SK-N-MC (cell line): ENCODE measurements around the gene OTX1.
"Not testable (repeated sequence)": the region's sequence is repeated elsewhere in the genome, so short reads cannot be mapped to it uniquely, and the experiment has no call there.

Experiments used
- DNase-seq: peaks from one replicate; pipeline ENCODE4 v3.0.0-alpha.2; 2011; ENCODE audit warnings: low read depth, low spot score
- H3K27ac ChIP-seq: fragments of 200-600 bp; sonication (generic); 2 replicates; pipeline ENCODE4 v1.5.1; 2016; ENCODE audit warnings: mixed run types
- H3K36me3 ChIP-seq: fragments of 200-600 bp; sonication (generic); 2 replicates; pipeline ENCODE4 v1.6.1; 2017; ENCODE audit warnings: antibody characterized with exemption, low read length, mixed read lengths; ENCODE audit not compliant: insufficient read depth
- H3K4me3 ChIP-seq: fragments of 200-600 bp; sonication (generic); 2 replicates; pipeline ENCODE4 v1.5.1; 2016
- H3K9ac ChIP-seq: fragments of 200-600 bp; sonication (generic); 2 replicates; pipeline ENCODE4 v1.8.0; 2017; ENCODE audit warnings: mixed run types, mixed read lengths; ENCODE audit not compliant: insufficient read length
- H3K9me3 ChIP-seq: fragments of 200-600 bp; sonication (generic); 2 replicates; pipeline ENCODE4 v1.6.1; 2017; ENCODE audit warnings: low read depth, mild to moderate bottlenecking, antibody characterized with exemption, low read length, moderate library complexity, mixed read lengths
- EZH2 ChIP-seq: fragments of 200-600 bp; sonication (generic); IDR thresholded peaks from one replicate; pipeline ENCODE4 v1.6.1; 2017; ENCODE audit warnings: antibody characterized with exemption
- FOXP2 ChIP-seq: optimal IDR thresholded peaks from 2 replicates; pipeline ENCODE3; 2011; ENCODE audit warnings: mild to moderate bottlenecking, moderate library complexity; ENCODE audit not compliant: insufficient read depth; ENCODE audit errors: extremely low read length, control extremely low read depth
- POLR2AphosphoS5 ChIP-seq: IDR thresholded peaks from 2 replicates; pipeline ENCODE4 v1.6.1; 2012; ENCODE audit warnings: mild to moderate bottlenecking, low read depth, low read length, borderline replicate concordance

OTX1 gene

GRCh38 chr2:63015389-63015788, 35.2 kb upstream of the OTX1 start:
- peaks cover 11% of the 10 kb centered on the region; the same call in 1 of the 2 replicates for H3K36me3 ChIP-seq
- DNase-seq, result no peak
- TF ChIP-seq FOXP2 (no peak), POLR2AphosphoS5 (no peak), EZH2 (no peak)
- no peak overlapping the region for H3K9ac ChIP-seq
- no peak overlapping the region for H3K4me3 ChIP-seq
- no peaks in the 10 kb centered on the region for H3K9me3 ChIP-seq
- H3K27ac ChIP-seq, result no peak overlapping the region

- DNase-seq, result no peak
- TF ChIP-seq EZH2 (no peak), POLR2AphosphoS5 (no peak), FOXP2 (no peak)
- Histone ChIP-seq H3K36me3 (peaks cover 2% of the 10 kb centered on the region; the same call in 1 of the 2 replicates), H3K9me3 (no peaks in the 10 kb centered on the region), H3K27ac (peak overlapping the region; percentile 15; the same call in 1 of the 2 replicates), H3K4me3 (no peak overlapping the region), H3K9ac (no peak overlapping the region)
Observed at GRCh38 chr2:63018439-63018838, 32.2 kb upstream of the OTX1 start.

GRCh38 chr2:63019686-63020085, 30.9 kb upstream of the OTX1 start:
- not testable (repeated sequence) for H3K36me3 ChIP-seq, DNase-seq, H3K9me3 ChIP-seq, H3K27ac ChIP-seq, H3K9ac ChIP-seq, H3K4me3 ChIP-seq

- TF ChIP-seq FOXP2 (no peak), EZH2 (no peak), POLR2AphosphoS5 (no peak)
- Histone ChIP-seq H3K4me3 (no peak overlapping the region), H3K9me3 (no peaks in the 10 kb centered on the region), H3K9ac (no peak overlapping the region), H3K27ac (no peak overlapping the region), H3K36me3 (no peaks in the 10 kb centered on the region)
- DNase-seq, result no peak
Observed at GRCh38 chr2:63023444-63023843, 27.2 kb upstream of the OTX1 start.

- Histone ChIP-seq H3K27ac (no peak overlapping the region), H3K9ac (no peak overlapping the region), H3K4me3 (no peak overlapping the region), H3K9me3 (no peaks in the 10 kb centered on the region), H3K36me3 (no peaks in the 10 kb centered on the region)
- TF ChIP-seq EZH2 (no peak), POLR2AphosphoS5 (no peak), FOXP2 (no peak)
- DNase-seq, result no peak
Observed at GRCh38 chr2:63027220-63027619, 23.4 kb upstream of the OTX1 start.

GRCh38 chr2:63029058-63029457, 21.6 kb upstream of the OTX1 start:
- DNase-seq, result no peak
- no peaks in the 10 kb centered on the region for H3K9me3 ChIP-seq
- TF ChIP-seq EZH2 (no peak), POLR2AphosphoS5 (no peak), FOXP2 (no peak)
- H3K27ac ChIP-seq, result no peak overlapping the region
- H3K36me3 ChIP-seq, result no peaks in the 10 kb centered on the region
- H3K9ac ChIP-seq, result no peak overlapping the region
- no peak overlapping the region for H3K4me3 ChIP-seq

GRCh38 chr2:63034526-63034925, 16.1 kb upstream of the OTX1 start:
- Histone ChIP-seq H3K9me3 (no peaks in the 10 kb centered on the region), H3K4me3 (no peak overlapping the region), H3K27ac (peak overlapping the region; percentile 27; the same call in 1 of the 2 replicates), H3K36me3 (no peaks in the 10 kb centered on the region), H3K9ac (no peak overlapping the region)
- TF ChIP-seq FOXP2, result no peak
- TF ChIP-seq EZH2, result no peak
- TF ChIP-seq POLR2AphosphoS5, result no peak
- DNase-seq, result no peak

GRCh38 chr2:63035169-63035568, 15.5 kb upstream of the OTX1 start:
- H3K36me3 ChIP-seq, result no peaks in the 10 kb centered on the region
- no peak overlapping the region for H3K9ac ChIP-seq
- DNase-seq, result no peak
- no peak overlapping the region for H3K4me3 ChIP-seq
- TF ChIP-seq POLR2AphosphoS5, result no peak
- no peak for TF ChIP-seq FOXP2
- TF ChIP-seq EZH2, result no peak
- H3K9me3 ChIP-seq, result no peaks in the 10 kb centered on the region
- H3K27ac ChIP-seq, result peak overlapping the region; percentile 27; the same call in 1 of the 2 replicates

- H3K36me3 ChIP-seq, result no peaks in the 10 kb centered on the region
- TF ChIP-seq EZH2 (no peak), FOXP2 (no peak), POLR2AphosphoS5 (no peak)
- H3K4me3 ChIP-seq, result no peak overlapping the region
- H3K9me3 ChIP-seq, result no peaks in the 10 kb centered on the region
- no peak for DNase-seq
- no peak overlapping the region for H3K27ac ChIP-seq
- H3K9ac ChIP-seq, result no peak overlapping the region
Observed at GRCh38 chr2:63035660-63036059, 15.0 kb upstream of the OTX1 start.
